Keratinocyte (primary cell): ENCODE data around the gene PPIA. TPM values are rescaled to one million over a fixed set of nuclear protein-coding genes. Genes with fewer than 3 reads are reported as not detected.

Source experiments
- DNase-seq: peaks from one replicate; pipeline ENCODE4 v3.0.0-alpha.2; 2011; ENCODE audit warnings: low read depth, missing footprints, low spot score
- FAIRE-seq: peaks from 2 replicates; lab custom pipeline; 2011; peaks lifted over from hg19 to GRCh38; lab: Jason Lieb, UNC
- H2AFZ ChIP-seq: 2 replicates; pipeline ENCODE4 v1.6.0; 2012; ENCODE audit warnings: low read length, control low read depth, inconsistent platforms; ENCODE audit not compliant: control insufficient read depth
- H3K27ac ChIP-seq: 2 replicates; pipeline ENCODE4 v1.5.1; 2011; ENCODE audit warnings: low read length; ENCODE audit not compliant: control insufficient read depth, insufficient read depth
- H3K27me3 ChIP-seq: 3 replicates; pipeline ENCODE4 v1.6.0; 2011; ENCODE audit warnings: low read length; ENCODE audit not compliant: control insufficient read depth, insufficient read depth; ENCODE audit errors: extremely low read depth
- H3K36me3 ChIP-seq, 2 experiments: 2 replicates in 1 of 2; 3 replicates in 1 of 2; pipeline ENCODE4 v1.5.1; 2011; ENCODE audit warnings: low read length in 2 of 2, mild to moderate bottlenecking in 1 of 2; ENCODE audit not compliant: control insufficient read depth in 2 of 2, insufficient read depth in 2 of 2; ENCODE audit errors: extremely low read depth in 1 of 2
- H3K4me1 ChIP-seq: 3 replicates; pipeline ENCODE4 v1.5.1; 2011; ENCODE audit warnings: low read length; ENCODE audit not compliant: control insufficient read depth, insufficient read depth; ENCODE audit errors: extremely low read depth
- H3K4me2 ChIP-seq: 3 replicates; pipeline ENCODE4 v1.6.0; 2011; ENCODE audit warnings: low read depth, low read length; ENCODE audit not compliant: control insufficient read depth, insufficient read depth; ENCODE audit errors: extremely low read depth
- H3K4me3 ChIP-seq, 3 experiments: fragments of 200-600 bp in 1 of 3; sonication (generic) in 1 of 3; 2 replicates in 2 of 3; 3 replicates in 1 of 3; pipeline ENCODE4 v1.5.1; 2011 to 2016; ENCODE audit warnings: low read length in 3 of 3, mild to moderate bottlenecking in 3 of 3, control low read depth in 2 of 3, inconsistent platforms in 1 of 3, low read depth in 1 of 3, mixed read lengths in 1 of 3, mixed run types in 1 of 3, moderate library complexity in 1 of 3; ENCODE audit not compliant: control insufficient read depth in 2 of 3, insufficient read depth in 2 of 3; ENCODE audit errors: extremely low read depth in 1 of 3
- H3K79me2 ChIP-seq: 2 replicates; pipeline ENCODE4 v1.6.0; 2012; ENCODE audit warnings: low read length; ENCODE audit not compliant: control insufficient read depth, insufficient read depth
- H3K9ac ChIP-seq: 3 replicates; pipeline ENCODE4 v1.6.0; 2011; ENCODE audit warnings: low read length; ENCODE audit not compliant: control insufficient read depth, insufficient read depth; ENCODE audit errors: extremely low read depth
- H3K9me1 ChIP-seq: 3 replicates; pipeline ENCODE4 v1.6.0; 2011; ENCODE audit warnings: low read length; ENCODE audit not compliant: control insufficient read depth, insufficient read depth; ENCODE audit errors: extremely low read depth
- H3K9me3 ChIP-seq: 2 replicates; pipeline ENCODE4 v1.5.1; 2012; ENCODE audit warnings: low read depth, low read length; ENCODE audit not compliant: control insufficient read depth
- H4K20me1 ChIP-seq: 3 replicates; pipeline ENCODE4 v1.6.0; 2011; ENCODE audit warnings: low read length; ENCODE audit not compliant: control insufficient read depth, insufficient read depth; ENCODE audit errors: extremely low read depth
- EZH2 ChIP-seq: IDR thresholded peaks from one replicate; pipeline ENCODE4 v1.6.1; 2012; ENCODE audit warnings: inconsistent platforms, mild to moderate bottlenecking, low read length, moderate library complexity
- dilution Hi-C: fragments of 300-500 bp; cut with MboI; formaldehyde crosslinking; loops from one replicate; pipeline ENCODE4 v1.7.0; 2020; ENCODE audit warnings: low sequenced_read_pairs; ENCODE audit not compliant: extremely low pct_ligation_motif_present
- polyA plus RNA-seq, 5 experiments: library from polyadenylated mRNA; depleted of rRNA in 3 of 5; stranded (reverse) in 3 of 5; stranded (forward) in 1 of 5; unstranded in 1 of 5; fragments of >200 nt; gene quantifications; 1 replicate in 1 of 5; 2 replicates in 3 of 5; 3 replicates in 1 of 5; pipeline versions ENCODE4 v1.2.1 to v1.2.3, GENCODE V29; 2011 to 2012; ENCODE audit warnings: missing spikeins in 2 of 5, low read depth in 1 of 5, low replicate concordance in 1 of 5
- TF ChIP-seq, protein P1 (sequence below), 3 experiments: IDR thresholded peaks in 1 of 3; conservative IDR thresholded peaks in 1 of 3; optimal IDR thresholded peaks in 1 of 3; 2 replicates in 2 of 3; 3 replicates in 1 of 3; pipeline versions ENCODE3 to v1.5.1; 2011; ENCODE audit warnings: low read length in 3 of 3, mild to moderate bottlenecking in 3 of 3, moderate library complexity in 2 of 3, control low read depth in 1 of 3, inconsistent platforms in 1 of 3; ENCODE audit not compliant: insufficient read depth in 2 of 3; ENCODE audit errors: extremely low read depth in 1 of 3

PPIA gene
- polyA plus RNA-seq, 1 donor (not counting 4 experiments of a cell fraction or from before 2014, with no cell fraction given): 6,965 TPM

DNA sequence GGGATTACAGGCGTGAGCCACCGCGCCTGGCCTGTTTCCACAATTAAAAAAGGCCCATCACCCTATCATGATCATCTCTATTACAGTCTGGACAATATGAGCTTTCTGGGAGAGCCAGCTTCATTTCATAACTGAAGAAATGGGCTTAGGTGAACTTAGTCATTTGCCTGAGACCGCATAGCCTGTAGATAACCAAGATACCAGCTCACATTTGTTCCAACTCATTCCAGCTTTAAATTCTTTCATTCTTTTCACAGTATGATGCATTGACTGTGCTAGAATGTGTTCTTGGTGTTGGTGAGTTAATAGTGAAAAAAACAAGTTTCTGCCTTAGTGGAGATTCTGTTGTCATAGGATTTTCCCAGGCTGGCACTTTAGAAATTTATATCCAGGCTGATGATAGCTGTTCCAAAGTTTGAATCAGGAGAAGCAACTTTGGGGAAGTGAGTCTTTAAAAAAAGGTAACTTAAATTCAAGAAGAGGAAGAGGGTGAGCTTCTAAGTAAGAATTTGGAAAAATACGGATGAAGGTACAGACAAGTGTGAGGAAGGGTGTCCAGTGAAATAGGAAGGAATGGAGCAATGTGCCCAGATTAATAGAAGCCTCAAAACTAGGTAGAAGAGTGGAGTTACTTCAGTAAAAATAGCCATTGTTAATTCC is 53.5 kb downstream of the PPIA start:
- no peaks in the 10 kb centered on the region for H3K9me1 ChIP-seq
- DNase-seq (no peak), FAIRE-seq (no peak)
- no peaks in the 10 kb centered on the region for H3K27me3 ChIP-seq
- peaks cover 14% of the 10 kb centered on the region for H3K4me1 ChIP-seq
- no peaks in the 10 kb centered on the region for H4K20me1 ChIP-seq
- H3K27ac ChIP-seq: no peak overlapping the region
- H3K4me3 ChIP-seq: no peak overlapping the region
- no peak overlapping the region for H3K4me2 ChIP-seq
- H3K9me3 ChIP-seq: no peaks in the 10 kb centered on the region
- no peak for TF ChIP-seq EZH2
- TF ChIP-seq, protein P1, sequence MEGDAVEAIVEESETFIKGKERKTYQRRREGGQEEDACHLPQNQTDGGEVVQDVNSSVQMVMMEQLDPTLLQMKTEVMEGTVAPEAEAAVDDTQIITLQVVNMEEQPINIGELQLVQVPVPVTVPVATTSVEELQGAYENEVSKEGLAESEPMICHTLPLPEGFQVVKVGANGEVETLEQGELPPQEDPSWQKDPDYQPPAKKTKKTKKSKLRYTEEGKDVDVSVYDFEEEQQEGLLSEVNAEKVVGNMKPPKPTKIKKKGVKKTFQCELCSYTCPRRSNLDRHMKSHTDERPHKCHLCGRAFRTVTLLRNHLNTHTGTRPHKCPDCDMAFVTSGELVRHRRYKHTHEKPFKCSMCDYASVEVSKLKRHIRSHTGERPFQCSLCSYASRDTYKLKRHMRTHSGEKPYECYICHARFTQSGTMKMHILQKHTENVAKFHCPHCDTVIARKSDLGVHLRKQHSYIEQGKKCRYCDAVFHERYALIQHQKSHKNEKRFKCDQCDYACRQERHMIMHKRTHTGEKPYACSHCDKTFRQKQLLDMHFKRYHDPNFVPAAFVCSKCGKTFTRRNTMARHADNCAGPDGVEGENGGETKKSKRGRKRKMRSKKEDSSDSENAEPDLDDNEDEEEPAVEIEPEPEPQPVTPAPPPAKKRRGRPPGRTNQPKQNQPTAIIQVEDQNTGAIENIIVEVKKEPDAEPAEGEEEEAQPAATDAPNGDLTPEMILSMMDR (optimal IDR thresholded peaks at IDR 0.05 in 1 of 3, IDR thresholded peaks at IDR 0.05 in 1 of 3, conservative IDR thresholded peaks at IDR 0.05 in 1 of 3; ENCODE audit: extremely low read depth in 1 of 3, insufficient read depth in 2 of 3, low read length in 3 of 3): no peak
- no peak overlapping the region for H2AFZ ChIP-seq
- no peaks in the 10 kb centered on the region for H3K36me3 ChIP-seq
- H3K79me2 ChIP-seq: peaks cover 25% of the 10 kb centered on the region
- H3K9ac ChIP-seq: no peak overlapping the region
- dilution Hi-C loops: no loop called here

DNA sequence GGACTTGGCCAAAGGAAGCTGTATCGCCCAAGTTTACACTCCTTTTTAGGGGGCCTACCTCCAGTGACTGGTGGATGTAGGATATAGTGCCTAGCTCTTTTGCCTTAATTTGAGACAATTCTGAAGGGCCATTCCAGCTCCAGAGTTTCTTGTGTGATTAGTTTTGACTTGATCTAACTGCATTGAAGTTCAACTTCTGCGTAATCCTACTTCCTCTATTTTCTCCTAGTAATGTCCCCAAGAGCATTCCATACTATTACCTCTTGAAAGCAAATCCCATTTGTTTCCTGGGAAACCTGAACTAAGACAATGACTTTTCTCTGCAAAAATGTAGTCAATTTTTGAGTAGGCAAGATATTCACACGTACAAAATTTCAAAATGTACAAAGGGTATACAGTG is 56.1 kb downstream of the PPIA start:
- no peaks in the 10 kb centered on the region for H3K79me2 ChIP-seq
- H3K4me3 ChIP-seq: no peak overlapping the region
- no peaks in the 10 kb centered on the region for H3K9me1 ChIP-seq
- H3K4me1 ChIP-seq: peaks cover 6% of the 10 kb centered on the region
- TF ChIP-seq, protein P1 (optimal IDR thresholded peaks at IDR 0.05 in 1 of 3, IDR thresholded peaks at IDR 0.05 in 1 of 3, conservative IDR thresholded peaks at IDR 0.05 in 1 of 3; ENCODE audit: extremely low read depth in 1 of 3, insufficient read depth in 2 of 3, low read length in 3 of 3): no peak
- no peak for TF ChIP-seq EZH2
- H2AFZ ChIP-seq: no peak overlapping the region
- no peak overlapping the region for H3K4me2 ChIP-seq
- H3K27me3 ChIP-seq: no peaks in the 10 kb centered on the region
- DNase-seq (no peak), FAIRE-seq (no peak)
- H3K36me3 ChIP-seq: no peaks in the 10 kb centered on the region
- H3K27ac ChIP-seq: no peak overlapping the region
- H3K9me3 ChIP-seq: no peaks in the 10 kb centered on the region
- H4K20me1 ChIP-seq: no peaks in the 10 kb centered on the region
- dilution Hi-C loops: no loop called here
- H3K9ac ChIP-seq: no peak overlapping the region

Other genes with a start within 250 kb of the PPIA start
- gene DDX56, start 222.8 kb upstream of the PPIA start, polyA plus RNA-seq: 79.9 to 95.6 TPM (median 81.6 TPM) in 3 replicates
- 45.8 to 52.0 TPM (median 47.6 TPM) in 3 replicates for gene TMED4, start 214.4 kb upstream of the PPIA start, polyA plus RNA-seq
- gene OGDH, start 190.1 kb upstream of the PPIA start, polyA plus RNA-seq: 34.4 to 79.9 TPM (median 46.4 TPM) in 3 replicates
- 3.2 to 5.4 TPM (median 4.7 TPM) in 3 replicates for gene ZMIZ2, start 47.8 kb upstream of the PPIA start, polyA plus RNA-seq
- 62.6 to 139 TPM (median 131 TPM) in 3 replicates for gene H2AZ2, start 51.4 kb downstream of the PPIA start, polyA plus RNA-seq
- gene PURB, start 88.8 kb downstream of the PPIA start, polyA plus RNA-seq: 5.1 to 7.7 TPM (median 5.7 TPM) in 3 replicates
- 0.02 to 0.13 TPM (median 0.03 TPM) in 3 replicates for gene MYO1G, start 182.3 kb downstream of the PPIA start, polyA plus RNA-seq
- 44.8 to 70.0 TPM (median 57.5 TPM) in 3 replicates for gene CCM2, start 203.5 kb downstream of the PPIA start, polyA plus RNA-seq